Mesothelial cell of epicardium (in vitro differentiated cells): Measurements from ENCODE around the gene KCNC1. TPM values are rescaled to one million over a fixed set of nuclear protein-coding genes. Genes with fewer than 3 reads are reported as not detected.

Source experiments
- DNase-seq, 2 experiments: peaks; one replicate each; pipeline ENCODE4 v3.0.0; 2021; ENCODE audit warnings: low spot score in 2 of 2; ENCODE audit not compliant: unreplicated experiment in 2 of 2
- H3K27ac Mint-ChIP-seq: 2 replicates; pipeline ENCODE4 v1.8.0; 2021; ENCODE audit warnings: mixed read lengths
- H3K27me3 Mint-ChIP-seq: 2 replicates; pipeline ENCODE4 v1.8.0; 2021; ENCODE audit warnings: low read depth, mixed read lengths
- H3K36me3 Mint-ChIP-seq: 2 replicates; pipeline ENCODE4 v1.8.0; 2021; ENCODE audit warnings: mixed read lengths
- H3K4me1 Mint-ChIP-seq: 2 replicates; pipeline ENCODE4 v1.8.0; 2021; ENCODE audit warnings: mixed read lengths
- H3K4me3 Mint-ChIP-seq: 2 replicates; pipeline ENCODE4 v1.8.0; 2021; ENCODE audit warnings: mild to moderate bottlenecking, moderate library complexity, mixed read lengths
- H3K9me3 Mint-ChIP-seq: 2 replicates; pipeline ENCODE4 v1.8.0; 2021; ENCODE audit warnings: mixed read lengths
- CTCF ChIP-seq: fragments of 200-600 bp; sonication (generic); IDR thresholded peaks from one replicate; pipeline ENCODE4 v1.5.0; 2021; ENCODE audit warnings: antibody characterized with exemption; ENCODE audit not compliant: unreplicated experiment
- total RNA-seq: library from RNA; stranded (reverse); gene quantifications from 3 replicates; pipeline ENCODE4 v1.2.1, GENCODE V29; 2021

KCNC1 gene
- total RNA-seq, 1 donor from 2014 or later, result 0.20 TPM

GRCh38 chr11:17765356-17766072, 30.9 kb downstream of the KCNC1 start:
- peaks cover 3% of the 10 kb centered on the region for H3K27me3 Mint-ChIP-seq
- H3K27ac Mint-ChIP-seq, result no peak overlapping the region
- no peak for TF ChIP-seq CTCF
- H3K36me3 Mint-ChIP-seq, result no peaks in the 10 kb centered on the region
- DNase-seq, result no peak
- no peaks in the 10 kb centered on the region for H3K9me3 Mint-ChIP-seq
- no peaks in the 10 kb centered on the region for H3K4me1 Mint-ChIP-seq
- H3K4me3 Mint-ChIP-seq, result no peak overlapping the region

GRCh38 chr11:17766073-17766359, 31.4 kb downstream of the KCNC1 start:
- Mint-ChIP-seq H3K27me3 (peaks cover 2% of the 10 kb centered on the region), H3K27ac (no peak overlapping the region), H3K4me3 (no peak overlapping the region), H3K4me1 (no peaks in the 10 kb centered on the region), H3K36me3 (no peaks in the 10 kb centered on the region), H3K9me3 (no peaks in the 10 kb centered on the region)
- TF ChIP-seq CTCF, result no peak
- no peak for DNase-seq

- Mint-ChIP-seq H3K36me3 (no peaks in the 10 kb centered on the region), H3K27me3 (peaks cover 2% of the 10 kb centered on the region), H3K4me3 (no peak overlapping the region), H3K27ac (no peak overlapping the region), H3K9me3 (no peaks in the 10 kb centered on the region), H3K4me1 (no peaks in the 10 kb centered on the region)
- no peak for DNase-seq
- TF ChIP-seq CTCF, result no peak
These were observed 32.0 kb downstream of the KCNC1 start for GRCh38 chr11:17766590-17766989.

GRCh38 chr11:17767301-17767885, 32.8 kb downstream of the KCNC1 start:
- no peak for TF ChIP-seq CTCF

GRCh38 chr11:17767914-17768313, 33.3 kb downstream of the KCNC1 start:
- no peaks in the 10 kb centered on the region for H3K4me1 Mint-ChIP-seq

More at GRCh38 chr11:17767301-17767885, 32.8 kb downstream of the KCNC1 start:
- peaks cover 2% of the 10 kb centered on the region for H3K27me3 Mint-ChIP-seq
- no peaks in the 10 kb centered on the region for H3K4me1 Mint-ChIP-seq
- no peak for DNase-seq
- no peak overlapping the region for H3K4me3 Mint-ChIP-seq
- H3K27ac Mint-ChIP-seq, result no peak overlapping the region
- H3K36me3 Mint-ChIP-seq, result no peaks in the 10 kb centered on the region
- H3K9me3 Mint-ChIP-seq, result no peaks in the 10 kb centered on the region

More at GRCh38 chr11:17767914-17768313, 33.3 kb downstream of the KCNC1 start:
- Mint-ChIP-seq H3K4me3 (no peak overlapping the region), H3K27ac (no peak overlapping the region), H3K9me3 (no peaks in the 10 kb centered on the region), H3K27me3 (no peaks in the 10 kb centered on the region), H3K36me3 (no peaks in the 10 kb centered on the region)
- no peak for TF ChIP-seq CTCF
- DNase-seq, result no peak
